GM21723 (cell line): ENCODE data around the gene INKA1.
"Not testable (repeated sequence)": the region's sequence is repeated elsewhere in the genome, so short reads cannot be mapped to it uniquely, and the experiment has no call there.

ENCODE experiments used
- ATAC-seq: cut with Tn5 transposase; IDR thresholded peaks from one replicate; pipeline ENCODE4 v1.9.1; 2021; ENCODE audit warnings: mild to moderate bottlenecking, moderate library complexity; ENCODE audit not compliant: unreplicated experiment

Gene INKA1

GRCh38 chr3:49807431-49808114 lies 4.5 kb downstream of the INKA1 start:
- no peak for ATAC-seq

- ATAC-seq: no peak
These were observed 9.9 kb downstream of the INKA1 start for GRCh38 chr3:49812916-49813496.

DNA sequence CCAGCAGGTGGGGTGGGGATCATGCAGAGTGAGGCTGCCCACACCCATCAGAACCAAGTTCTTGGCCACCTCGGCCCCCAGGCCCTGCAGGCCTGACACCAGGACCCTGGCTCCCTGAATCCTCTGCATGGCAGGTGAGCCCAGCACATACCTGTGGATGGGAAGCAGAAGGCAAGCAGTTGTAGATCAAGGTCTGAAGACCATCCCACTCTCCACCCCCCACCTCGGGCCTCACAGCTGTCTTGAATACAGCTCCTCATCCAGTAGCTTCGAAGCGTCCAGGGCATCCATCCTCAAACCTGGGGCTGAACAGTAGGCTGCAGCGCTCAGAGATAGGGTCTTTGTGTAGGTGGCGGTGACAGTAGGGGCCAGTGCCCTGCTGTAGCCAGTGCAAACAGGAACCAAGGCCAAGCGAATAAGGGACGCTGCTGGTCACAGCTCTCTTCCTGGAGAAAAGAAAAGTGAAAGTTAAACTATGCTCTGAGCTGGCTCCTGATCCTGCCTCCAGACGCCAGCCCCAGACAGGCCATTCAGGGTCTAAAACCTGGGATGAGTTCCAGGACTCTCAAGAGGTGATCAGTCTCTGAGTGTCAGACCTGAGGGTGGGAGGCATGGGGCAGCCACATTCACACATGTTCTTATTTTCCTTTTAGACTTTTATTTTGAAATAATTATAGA lies 10.6 kb downstream of the INKA1 start, which contains the start of gene UBA7:
TSS of gene UBA7 (minus strand) at position 457 of the 678 bp plus-strand sequence. CDS start at position 291, 166 bp downstream.
- ATAC-seq: peak; percentile 69

GRCh38 chr3:49823131-49823530 lies 20.1 kb downstream of the INKA1 start:
- not testable (repeated sequence) for ATAC-seq

GRCh38 chr3:49826016-49826415 lies 23.0 kb downstream of the INKA1 start:
- ATAC-seq: no peak

DNA sequence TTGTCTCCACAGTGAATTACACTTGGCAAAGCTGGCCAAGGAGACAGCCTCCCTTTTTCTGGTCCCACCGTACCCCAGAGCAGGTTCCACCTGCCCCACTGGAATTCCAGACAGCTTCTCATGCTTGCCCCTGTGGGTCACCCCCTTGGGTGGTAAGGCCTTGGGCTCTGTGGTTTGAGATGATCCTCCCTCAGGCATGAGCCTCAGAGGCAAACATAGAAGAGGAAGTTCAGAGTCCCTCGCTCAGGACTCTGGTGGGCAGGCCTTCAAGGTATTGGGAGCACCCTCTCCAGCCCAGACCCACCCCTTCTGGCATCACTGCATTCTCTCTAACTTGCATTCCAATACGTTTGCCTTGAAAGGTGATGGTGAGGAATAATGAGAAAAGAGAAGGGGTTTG lies 28.3 kb downstream of the INKA1 start:
- no peak for ATAC-seq

- ATAC-seq: peak; percentile 57
These were observed 36.2 kb downstream of the INKA1 start for GRCh38 chr3:49839193-49839809.

DNA sequence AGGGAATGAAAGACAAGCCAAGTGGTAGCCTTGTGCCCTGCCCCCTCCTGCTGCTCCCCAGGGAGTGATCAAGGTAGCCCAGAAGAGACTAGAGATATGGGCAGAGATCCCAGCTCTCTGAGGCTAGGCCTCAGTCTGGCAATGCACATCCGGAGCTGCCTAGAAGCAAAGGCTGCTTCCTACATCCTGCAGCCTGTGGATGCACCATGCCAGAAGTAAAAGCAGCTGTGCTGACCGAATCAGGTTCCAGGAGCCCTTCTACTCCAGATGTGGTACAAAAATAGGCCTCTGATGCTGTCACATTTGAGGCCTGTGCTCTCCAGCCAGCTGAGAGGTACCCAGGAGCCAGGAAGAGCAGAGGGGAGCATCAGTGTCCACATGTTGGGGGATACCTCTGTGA lies 37.3 kb downstream of the INKA1 start:
- no peak for ATAC-seq

GRCh38 chr3:49841126-49841696 lies 38.1 kb downstream of the INKA1 start:
- no peak for ATAC-seq

DNA sequence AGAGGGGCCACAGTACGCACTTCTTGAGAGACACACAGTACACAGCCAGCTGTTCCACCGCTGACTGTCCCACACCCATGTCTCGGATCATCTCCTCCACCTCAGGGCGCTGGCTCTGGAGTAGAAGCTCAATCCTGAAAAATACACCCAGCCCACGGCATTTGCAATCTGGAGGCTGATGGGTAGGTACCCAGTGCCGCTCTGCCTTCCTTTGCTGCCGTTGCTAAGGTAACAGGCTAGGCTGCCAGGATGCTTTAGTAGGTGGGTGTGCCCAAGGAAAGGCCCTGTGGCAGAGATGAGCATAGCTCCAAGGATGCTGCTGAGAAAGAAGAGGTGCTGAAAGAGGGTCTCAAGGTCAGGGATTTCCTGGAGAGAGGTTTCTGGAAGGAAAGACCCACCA lies 38.7 kb downstream of the INKA1 start:
- no peak for ATAC-seq

DNA sequence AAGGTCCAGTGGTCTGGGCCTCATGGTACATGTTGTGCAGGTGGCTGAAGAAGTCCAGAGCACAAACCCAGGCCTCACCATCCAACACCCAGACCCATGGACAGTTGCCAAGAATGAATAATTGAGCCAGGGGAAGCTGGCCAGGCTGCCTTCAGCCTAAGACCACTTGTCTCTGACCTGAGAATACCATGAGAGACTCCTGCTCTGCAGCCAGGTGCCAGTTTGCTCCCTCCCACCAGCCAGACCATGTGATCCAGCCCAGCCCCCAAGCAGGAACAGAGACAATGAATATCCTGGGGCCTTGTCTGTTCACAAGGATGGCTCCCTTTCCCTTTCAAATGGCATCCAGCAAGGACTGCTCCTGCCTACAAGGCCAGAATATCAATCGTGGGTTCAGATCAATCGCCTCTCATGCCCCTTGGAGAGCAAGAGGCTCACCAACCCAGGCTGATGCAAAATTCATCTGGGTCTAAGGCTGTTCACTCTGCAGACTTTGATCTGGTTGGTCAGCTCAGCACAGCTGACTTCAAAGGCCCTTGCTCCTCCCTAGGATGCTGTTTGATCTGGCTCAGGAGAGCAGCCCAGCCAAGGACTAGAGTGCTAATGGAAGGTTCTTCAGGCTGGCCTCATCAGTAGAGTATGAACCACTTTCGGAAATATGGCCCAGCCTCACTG lies 39.9 kb downstream of the INKA1 start:
- no peak for ATAC-seq

DNA sequence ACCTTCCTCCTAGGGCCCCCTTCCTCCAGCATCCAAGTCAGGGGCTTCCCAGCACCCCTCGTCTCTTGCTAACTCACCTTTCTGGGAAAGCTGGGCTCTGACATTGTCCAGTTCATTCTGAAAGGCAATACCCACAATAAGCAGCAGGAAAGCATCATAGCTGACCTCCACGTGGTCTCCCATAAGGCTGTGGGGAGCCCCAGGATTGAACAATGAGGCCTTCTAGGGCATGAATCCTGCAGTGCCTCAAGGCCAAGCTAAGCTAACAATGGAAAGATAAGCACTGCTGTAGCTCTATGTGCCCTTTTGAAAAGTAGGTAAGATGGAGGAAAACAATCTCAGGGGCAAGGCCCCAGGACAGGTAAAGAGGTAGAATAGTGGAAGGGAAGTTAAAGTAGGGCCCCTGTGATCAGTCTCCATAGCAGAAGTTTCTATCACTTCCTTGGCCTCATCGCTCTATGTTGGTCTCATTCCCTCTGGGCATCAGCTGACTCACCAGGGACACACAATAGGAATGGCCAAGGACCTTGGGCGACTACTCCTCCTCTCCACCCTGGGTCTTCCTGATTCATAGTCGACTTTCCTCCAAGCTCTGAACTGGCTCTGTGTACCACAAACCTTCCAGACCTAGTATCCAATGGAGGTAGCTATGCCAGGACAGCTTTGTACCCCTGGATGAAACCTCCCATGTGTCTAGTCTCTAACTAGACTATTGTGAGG lies 41.6 kb downstream of the INKA1 start:
- no peak for ATAC-seq

- no peak for ATAC-seq
These were observed 42.6 kb downstream of the INKA1 start for GRCh38 chr3:49845694-49846093.
